GM19395 (cell line): ENCODE results near the gene TNFAIP6.

ENCODE experiments used
- ATAC-seq: cut with Tn5 transposase; IDR thresholded peaks from one replicate; pipeline ENCODE4 v1.9.1; 2021; ENCODE audit warnings: mild to moderate bottlenecking, moderate library complexity; ENCODE audit not compliant: unreplicated experiment

Gene TNFAIP6

DNA sequence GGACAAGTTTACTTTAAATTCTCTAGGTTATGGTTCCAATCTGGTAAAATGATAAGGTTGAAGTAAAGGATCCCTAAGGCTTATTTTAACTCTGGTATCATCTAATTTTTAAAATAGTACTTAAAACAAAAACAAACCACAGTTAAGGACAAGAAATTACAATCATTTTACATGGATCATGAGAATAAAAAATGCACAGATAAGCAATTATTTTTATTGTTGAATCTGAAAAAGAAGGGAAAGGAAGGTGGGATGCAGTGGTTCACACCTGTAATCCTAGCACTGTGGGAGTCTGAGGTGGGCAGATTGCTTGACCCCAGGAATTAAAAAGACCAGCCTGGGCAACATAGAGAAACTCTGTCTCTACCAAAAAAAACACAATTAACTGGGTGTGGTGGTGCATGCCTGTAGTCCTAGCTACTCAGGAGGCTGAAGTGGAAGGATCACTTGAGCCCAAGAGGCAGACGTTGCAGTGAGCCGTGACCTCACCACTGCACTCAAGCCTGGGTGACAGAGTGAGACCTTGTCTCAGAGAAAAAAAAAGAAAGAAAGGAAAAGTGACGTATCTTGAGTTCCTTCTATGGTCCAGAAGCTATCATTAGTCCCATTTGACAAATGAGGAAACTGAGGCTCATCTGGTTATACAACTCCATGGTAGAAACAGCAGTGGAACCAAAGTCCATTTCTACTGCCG, 2.5 kb downstream of the TNFAIP6 start:
- no peak for ATAC-seq

GRCh38 chr2:151361674-151362370, 4.4 kb downstream of the TNFAIP6 start:
- ATAC-seq, result no peak

GRCh38 chr2:151363709-151364108, 6.3 kb downstream of the TNFAIP6 start:
- peak; percentile 69 for ATAC-seq

GRCh38 chr2:151367571-151367970, 10.2 kb downstream of the TNFAIP6 start:
- ATAC-seq, result no peak

DNA sequence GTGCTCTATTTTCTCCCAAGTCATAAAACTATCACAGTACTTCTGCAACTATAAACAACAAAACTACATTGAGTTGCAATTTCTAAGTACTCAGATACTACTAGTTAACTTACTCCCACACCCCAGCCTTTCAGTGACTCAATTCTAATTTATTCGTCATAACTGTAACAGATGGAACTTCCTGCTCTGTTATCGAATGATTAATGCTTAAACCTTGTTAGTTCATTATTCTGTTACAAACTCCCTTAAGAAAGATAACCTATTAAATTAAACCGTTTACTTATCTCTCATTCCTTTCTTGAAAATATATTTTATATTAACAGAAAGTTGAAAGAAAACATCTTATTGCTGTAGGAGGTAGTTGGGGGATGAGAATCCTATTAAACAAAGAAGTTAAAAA, 17.0 kb downstream of the TNFAIP6 start:
- peak; percentile 97 for ATAC-seq

DNA sequence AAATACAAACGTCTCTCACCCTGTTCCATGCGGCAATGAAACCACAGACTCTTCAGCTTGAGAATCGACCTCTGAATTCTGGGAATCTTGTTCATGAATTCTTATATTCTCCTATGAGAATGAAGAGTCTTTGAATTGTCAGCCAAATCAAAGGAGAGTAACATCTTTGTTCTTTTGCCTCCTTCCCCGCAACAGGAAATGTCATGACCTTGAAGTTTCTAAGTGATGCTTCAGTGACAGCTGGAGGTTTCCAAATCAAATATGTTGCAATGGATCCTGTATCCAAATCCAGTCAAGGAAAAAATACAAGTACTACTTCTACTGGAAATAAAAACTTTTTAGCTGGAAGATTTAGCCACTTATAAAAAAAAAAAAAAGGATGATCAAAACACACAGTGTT, 21.8 kb downstream of the TNFAIP6 start:
- no peak for ATAC-seq

DNA sequence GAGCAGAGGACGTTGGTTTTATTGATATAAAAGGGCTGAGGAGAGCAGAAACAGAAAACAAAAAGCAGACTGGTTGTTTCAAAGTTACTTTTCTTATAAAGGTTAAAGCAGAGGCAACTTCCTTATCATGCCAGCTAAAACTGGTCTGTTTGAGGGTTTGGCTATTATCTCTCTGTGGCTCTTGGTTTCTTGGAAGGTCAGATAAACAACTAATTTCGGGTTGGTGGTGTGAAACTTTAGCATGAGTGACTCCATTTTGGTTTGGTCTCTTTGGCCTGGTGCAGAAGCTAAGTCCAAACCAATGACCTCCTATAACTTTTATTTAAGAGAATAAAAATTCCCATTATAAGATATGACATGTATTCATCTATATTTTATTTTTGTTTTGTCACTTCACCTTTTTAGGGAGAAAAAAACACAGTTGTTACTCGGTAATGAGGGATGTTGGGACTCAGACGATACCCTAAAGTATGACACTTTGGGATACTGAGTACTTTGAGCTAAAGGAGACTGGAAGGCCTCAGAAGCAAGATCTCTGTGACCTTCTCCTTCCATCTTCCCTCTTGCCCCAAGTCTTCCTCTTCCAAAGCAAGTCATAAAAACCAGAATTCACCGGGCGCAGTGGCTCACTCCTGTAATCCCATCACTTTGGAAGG, 23.3 kb downstream of the TNFAIP6 start:
- ATAC-seq, result no peak

GRCh38 chr2:151381266-151381665, 23.9 kb downstream of the TNFAIP6 start:
- no peak for ATAC-seq

DNA sequence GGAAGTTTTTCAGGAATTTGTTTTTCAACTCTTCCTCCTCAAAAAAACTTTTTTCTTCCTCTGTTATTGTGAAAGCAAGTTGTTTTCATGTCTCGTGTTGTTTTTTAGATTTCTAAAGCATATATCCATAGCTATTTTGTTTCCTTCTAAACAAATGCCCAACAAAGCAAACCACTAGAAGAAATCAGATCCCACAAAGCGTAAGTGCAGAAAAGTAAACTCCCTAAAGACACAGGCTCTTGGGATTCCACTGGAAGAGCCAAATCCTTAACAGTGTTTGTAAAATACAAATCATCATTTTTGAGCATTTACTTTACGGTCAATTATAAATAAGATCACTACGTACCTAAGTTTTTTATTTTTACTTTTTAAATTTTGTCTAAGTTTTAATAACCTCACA, 30.6 kb downstream of the TNFAIP6 start:
- no peak for ATAC-seq

DNA sequence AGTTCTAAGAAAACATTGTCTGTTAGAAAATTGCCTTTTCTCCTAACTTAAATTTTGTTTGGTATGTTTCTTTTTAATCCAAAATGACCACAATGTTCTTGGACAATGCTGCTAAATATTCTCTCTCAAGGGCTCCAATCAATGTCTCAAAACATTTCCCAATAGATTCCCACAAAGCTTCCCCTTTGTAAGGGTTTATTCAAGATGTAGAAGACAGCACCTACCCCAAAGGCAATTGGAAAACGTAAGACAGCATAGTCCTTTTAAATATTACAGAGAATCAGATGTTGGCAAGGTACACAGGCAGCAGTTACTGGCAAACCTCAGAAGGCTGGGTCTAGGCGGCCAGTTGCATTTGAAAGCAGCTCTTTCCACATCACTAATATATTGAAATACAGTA, 34.0 kb downstream of the TNFAIP6 start:
- no peak for ATAC-seq

GRCh38 chr2:151394509-151394908, 37.1 kb downstream of the TNFAIP6 start:
- no peak for ATAC-seq

GRCh38 chr2:151395509-151396374, 38.4 kb downstream of the TNFAIP6 start:
- no peak for ATAC-seq

- ATAC-seq, result no peak
These were observed 42.6 kb downstream of the TNFAIP6 start for GRCh38 chr2:151399981-151400380.

GRCh38 chr2:151401149-151401548, 43.8 kb downstream of the TNFAIP6 start:
- no peak for ATAC-seq

GRCh38 chr2:151403914-151404313, 46.5 kb downstream of the TNFAIP6 start:
- no peak for ATAC-seq

GRCh38 chr2:151405376-151405775, 48.0 kb downstream of the TNFAIP6 start:
- no peak for ATAC-seq

- ATAC-seq, result no peak
These were observed 49.9 kb downstream of the TNFAIP6 start for GRCh38 chr2:151407281-151407680.

DNA sequence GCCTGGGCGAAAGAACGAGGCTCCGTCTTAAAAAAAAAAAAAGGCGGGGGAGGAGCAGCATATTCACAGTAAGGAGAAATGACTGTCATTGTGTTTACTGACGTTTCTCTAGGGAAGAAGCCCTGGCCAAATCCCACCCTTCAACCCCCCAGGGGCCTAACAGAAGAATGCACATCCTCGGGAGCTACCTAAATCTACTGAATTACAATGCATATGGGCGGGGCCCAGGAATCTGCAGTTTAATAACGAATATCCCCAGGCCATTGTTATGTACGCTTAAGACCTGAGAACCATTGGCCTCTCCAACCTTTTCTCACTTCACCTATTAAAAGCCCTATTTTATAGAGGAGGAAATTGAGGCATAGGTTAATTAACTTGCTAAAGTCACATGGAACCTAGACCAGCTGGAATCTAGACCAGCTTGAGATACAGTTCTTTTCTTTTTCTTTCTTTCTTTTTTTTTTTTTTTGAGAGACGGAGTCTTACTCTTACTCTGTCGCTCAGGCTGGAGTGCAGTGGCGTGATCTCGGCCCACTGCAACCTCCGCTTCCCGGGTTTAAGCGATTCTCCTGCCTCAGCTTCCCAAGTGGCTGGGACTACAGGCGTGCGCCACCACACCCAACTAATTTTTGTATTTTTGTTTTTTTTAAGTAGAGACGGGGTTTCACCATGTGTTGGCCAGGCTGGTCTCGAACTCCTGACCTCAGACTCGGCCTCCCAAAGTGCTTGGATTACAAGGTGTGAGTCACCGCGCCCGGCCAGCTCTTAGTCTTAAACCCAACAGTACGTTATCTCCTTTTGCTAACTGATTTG, 51.6 kb downstream of the TNFAIP6 start:
- ATAC-seq, result no peak

DNA sequence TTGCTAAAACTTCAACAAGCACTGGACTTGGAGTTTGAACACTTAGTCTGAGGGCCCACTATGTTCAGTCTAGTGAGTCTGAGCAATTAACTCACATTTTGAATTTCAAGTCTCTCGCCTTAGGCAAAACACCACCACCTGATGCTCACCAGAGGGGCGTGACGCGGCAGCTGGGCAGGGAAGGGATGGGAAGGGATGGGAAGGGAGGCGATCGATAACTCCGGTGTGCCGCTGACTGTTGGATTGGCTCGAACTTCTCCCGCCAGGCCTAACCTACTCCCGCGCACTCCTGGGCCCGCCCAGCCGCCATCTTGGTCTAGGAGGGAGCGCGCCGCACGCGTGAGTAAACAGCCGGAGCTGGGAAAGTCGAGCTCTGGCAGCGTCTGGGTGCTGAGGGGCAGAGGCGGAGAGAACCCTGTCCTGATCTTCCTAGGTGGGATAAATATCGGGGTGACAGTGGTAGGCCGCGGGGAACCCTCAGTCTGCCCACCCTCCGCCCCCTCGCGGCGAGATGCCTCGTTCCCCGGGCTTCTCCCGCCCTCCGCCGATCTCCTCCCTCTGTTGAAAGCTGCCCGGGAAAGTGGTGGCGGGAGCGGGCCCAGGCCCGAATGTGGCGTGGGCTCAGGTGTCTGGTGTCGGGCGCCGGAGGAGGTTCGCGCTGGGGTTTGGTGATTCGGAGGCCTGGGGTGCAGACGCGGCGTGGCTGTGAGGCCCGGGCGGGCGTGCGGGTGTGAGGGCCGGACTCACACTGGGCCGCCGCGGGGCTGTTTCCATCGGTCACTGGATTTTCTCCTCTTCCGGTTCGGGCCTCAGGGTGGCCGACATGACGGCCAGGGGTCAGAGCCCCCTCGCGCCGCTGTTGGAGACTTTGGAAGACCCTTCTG, 52.5 kb downstream of the TNFAIP6 start, which contains the start of gene RIF1:
RIF1 (plus strand) TSS at position 302 of the 884 bp plus-strand sequence; CDS start at position 824, 522 bp downstream.
- ATAC-seq, result peak; percentile 96
